NCI-H446 treated with DMSO at 0.1 percent for 48 hours (cell line): Measurements from ENCODE around the gene FGF14.

Experiments used
- DNase-seq: peaks from one replicate; lab custom pipeline; 2025; lab: John Stamatoyannopoulos, UW

The FGF14 gene

DNA sequence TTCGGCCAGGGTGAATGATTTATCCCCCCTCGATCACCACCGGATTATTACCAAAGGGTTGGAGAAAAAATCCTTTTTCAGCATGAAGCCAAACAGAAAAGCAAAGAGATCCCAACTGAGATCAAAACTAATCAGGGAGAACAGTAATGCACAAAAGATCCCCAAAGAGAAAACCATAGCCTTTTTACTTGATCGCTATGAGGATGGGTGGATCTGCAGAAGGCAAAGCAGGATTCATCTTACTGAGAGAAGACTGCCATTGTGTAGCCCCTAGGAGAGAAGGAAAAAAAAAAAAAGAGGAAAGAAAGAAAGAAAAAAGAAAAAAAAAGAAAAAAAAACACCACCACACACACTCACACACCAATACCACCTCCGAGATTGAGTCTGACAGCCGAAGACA is at the start of gene FGF14:
FGF14 (minus strand) TSS at position 283 of the 400 bp plus-strand sequence.
- DNase-seq, result no peak

DNA sequence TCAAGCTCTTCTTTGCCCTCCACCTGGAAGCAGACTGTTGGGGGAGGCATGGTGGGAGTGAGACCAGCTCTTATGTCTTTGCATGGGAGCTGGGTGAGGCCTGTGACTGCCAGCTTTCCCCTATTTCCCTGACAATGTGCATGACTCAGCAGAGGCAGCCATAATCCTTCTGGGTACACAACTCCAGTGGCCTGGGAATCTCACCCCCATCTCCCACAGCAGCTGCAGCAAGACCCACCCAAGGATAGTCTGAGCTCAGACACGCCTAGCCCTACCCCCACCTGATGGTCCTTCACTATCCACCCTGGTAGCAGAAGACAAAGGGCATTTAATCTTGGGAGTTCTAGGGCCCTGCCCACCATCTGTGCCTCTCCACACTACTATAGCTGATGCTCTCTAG is 41.4 kb upstream of the FGF14 start:
- DNase-seq, result no peak

DNA sequence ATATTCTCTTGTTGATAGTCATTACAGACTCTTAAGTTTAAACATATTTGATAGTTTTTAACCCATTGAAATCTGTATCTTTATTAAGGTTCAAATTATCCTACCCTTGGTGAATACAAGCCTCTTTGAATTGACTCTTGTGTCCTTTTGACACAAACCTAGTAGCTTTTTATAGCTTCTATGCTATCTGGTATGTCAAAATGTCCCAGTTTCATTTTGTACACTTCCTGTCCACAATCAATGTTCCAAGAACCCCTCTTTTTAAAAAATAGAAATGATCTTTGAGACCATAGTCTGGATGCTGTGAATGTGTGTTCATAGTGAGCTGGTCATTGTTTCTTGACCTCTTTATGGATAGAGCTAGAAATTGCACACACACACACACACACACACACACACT is 39.2 kb upstream of the FGF14 start:
- no peak for DNase-seq

DNA sequence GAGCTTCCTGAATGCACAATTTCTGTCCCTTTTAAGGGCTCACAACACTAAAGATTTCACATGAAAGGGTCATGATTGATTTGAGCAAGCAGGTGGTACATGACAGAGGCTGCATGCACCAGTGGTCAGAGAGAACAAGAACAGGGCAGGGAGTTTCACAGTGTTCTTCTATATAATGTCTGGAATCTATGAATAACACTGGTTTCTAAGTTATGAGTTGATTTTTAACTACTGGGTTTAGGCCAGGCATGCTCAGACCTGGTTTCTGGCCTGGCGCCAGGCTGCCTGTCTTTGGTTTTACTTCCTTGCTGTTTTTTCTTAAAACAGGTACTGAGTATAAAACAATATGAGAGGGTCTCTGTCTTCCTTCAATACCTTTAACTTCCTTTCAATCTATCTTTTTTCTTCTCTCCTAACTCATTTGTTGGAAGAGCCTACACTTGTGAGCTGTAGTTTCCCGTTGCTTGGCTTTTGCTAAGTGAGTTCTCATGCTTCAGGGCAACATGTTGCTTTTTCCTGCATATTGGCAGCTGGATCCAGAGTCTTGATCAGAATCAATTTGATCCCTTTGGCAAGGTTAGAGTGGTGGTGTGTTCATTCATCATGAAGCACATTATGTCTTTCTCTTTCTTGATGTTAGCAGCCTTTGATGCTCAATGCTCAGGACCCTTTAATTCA is 38.5 kb upstream of the FGF14 start:
- DNase-seq, result no peak

DNA sequence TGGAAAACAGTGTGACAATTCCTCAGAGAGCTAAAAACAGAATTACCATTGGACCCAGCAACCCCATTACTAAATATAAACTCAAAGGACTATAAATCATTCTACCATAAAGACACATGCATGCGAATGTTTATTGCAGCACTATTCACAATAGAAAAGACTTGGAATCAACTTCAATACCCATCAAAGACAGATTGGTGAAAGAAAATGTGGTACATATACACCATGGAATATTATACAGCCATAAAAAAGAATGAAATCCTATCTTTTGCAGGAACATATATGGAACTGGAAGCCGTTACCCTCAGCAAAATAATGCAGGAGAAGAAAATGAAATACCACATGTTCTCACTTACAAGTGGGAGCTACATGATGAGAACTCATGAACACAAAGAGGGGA is 20.8 kb upstream of the FGF14 start:
- no peak for DNase-seq

DNA sequence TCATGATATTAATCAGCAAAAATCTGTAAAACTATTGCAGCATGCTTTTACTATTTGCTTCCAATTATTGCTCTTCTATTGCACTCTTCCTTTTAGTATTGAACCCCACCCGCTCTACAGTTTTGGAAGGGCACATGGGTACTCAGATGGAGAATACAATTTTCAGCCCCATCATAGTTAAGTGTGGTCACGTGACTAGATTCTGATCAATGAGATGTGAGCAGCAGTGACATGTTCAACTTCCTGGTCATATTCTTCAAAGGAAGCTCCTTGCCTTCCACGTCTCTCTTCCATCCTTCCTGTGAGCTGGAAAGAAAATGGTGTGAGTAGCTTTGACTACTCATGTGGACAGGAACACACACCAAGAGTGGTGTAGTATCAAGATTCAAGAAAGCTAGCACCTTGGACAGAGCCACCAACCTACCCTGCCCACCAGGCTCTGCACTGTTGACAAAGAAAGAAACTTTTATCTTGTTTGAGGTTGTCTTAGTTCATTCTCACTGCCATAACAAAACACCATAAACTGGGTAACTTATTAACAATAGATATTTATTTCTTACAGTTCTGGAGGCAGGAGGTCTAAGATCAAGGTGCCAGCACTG is 3.8 kb upstream of the FGF14 start:
- DNase-seq, result no peak

DNA sequence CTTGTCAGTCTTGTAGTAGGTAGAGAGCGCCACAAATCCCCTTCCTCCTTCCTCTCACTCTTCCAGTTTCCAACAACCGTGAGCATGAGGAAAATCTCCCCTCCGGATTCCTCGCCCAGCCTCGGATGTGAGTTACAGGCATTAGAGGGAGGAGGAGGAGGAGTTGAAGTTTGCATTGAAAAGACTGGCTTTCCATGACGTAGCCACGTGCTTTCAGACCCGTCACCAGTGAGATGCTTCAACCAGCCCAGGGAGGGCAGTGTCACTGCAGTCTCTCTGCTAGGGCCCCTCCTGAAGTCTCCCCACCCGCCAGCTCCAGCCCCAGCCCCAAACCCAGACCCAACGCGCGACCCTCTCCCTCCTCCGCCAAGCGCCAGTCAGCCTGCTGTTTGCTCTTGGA is 442 bp upstream of the FGF14 start:
- no peak for DNase-seq

DNA sequence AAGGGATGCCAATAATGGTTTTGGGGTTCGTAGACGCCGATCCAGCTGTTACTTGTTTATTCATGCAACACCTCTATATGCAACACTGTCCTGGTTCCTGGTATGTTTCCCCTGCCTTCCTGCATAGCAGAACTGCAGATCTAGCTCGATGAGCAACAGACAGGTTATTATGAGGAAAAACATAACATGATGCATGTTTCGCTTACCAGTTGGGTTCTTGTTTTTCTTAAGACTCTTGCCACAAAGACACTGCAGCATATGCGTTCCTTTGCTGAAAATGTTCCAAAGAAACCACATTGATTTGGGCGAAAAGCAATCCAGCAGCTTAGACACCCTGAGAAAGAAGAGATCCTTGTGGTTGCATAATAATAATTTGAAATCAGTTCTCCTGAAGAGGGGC is 583 bp downstream of the FGF14 start:
- no peak for DNase-seq

DNA sequence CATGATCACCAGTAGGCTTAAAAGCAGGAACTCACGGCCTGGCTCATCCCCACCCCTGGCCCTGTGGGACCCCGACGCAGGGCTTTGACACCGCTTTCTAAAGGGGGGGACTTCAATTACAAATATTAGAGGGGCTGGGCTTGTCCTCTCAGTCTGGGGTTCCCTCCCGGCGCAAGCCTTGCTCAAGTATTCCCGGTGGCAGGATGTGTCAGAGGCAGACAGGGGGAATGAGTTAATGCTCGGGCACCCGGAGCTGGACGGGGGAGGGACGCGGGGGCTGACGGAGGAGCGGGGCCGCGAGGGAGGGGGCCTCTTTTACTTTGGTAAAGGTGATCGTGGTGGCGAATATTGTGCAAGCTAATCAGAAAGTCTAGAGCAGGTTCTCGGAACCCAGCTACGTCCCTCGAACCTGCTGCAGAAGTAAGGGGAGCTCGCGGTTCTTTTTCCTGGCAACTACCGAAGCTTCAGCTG is 1.1 kb downstream of the FGF14 start:
- no peak for DNase-seq

DNA sequence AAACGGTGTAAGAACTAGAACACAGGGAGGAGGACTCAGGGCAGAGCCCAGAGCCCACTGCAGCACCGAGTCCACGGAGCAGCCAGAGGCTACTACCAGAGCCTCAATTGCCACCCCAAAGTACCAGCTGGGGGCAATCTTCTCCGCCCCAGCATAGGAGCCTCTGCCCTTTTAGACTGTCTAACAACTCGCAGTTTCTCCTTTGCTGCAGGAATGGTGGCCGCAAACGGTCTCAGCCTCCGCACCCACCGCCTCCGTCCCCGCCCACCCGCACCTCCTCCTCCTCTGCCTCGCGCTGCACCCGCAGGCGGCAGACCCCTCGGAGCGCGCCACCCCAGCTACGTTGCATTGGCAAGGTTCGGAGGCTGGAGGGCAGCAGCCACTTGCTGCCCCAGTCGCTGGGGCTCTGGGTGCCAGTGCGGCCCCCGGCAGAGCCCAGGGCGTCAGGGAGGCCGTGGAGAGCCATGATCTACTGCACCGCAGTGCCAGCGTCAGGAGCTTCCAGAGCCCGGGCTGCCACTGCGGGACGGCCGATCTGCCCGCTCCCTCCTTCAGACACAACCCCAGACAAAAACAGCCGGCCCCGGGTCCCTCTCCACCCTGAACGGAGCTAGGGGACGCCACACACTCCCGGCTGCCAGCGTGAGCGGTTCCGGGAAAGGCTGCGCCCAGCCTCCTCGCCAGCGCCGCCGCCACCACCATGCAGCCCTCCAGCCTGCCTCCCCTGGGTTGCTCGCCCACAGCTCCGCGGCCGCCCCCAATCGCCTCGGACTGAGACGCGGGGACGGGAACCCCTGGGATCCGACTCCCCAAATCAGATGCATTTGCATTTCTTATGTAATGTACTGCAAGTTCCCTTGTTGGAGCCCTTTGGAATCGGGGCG is 1.8 kb downstream of the FGF14 start:
- DNase-seq, result no peak

DNA sequence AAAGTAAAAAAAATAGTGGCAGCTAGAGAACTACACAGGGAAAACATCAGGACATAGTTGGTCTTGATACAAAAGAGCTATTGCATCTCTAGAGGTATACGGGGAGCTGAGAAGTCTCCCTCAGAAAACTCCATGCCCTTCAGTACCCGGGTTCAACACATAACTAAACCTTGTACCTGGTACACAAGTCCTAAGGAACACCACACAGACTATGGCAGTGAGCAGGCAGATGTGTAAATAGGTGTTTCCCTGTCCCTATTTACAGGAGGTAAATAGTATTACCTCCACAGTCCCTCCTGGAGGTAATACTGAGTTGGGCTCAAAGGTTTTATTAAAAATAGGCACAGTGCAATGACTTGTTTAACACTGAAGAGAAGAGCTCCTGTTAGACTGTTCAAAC is 5.9 kb downstream of the FGF14 start:
- DNase-seq, result no peak

DNA sequence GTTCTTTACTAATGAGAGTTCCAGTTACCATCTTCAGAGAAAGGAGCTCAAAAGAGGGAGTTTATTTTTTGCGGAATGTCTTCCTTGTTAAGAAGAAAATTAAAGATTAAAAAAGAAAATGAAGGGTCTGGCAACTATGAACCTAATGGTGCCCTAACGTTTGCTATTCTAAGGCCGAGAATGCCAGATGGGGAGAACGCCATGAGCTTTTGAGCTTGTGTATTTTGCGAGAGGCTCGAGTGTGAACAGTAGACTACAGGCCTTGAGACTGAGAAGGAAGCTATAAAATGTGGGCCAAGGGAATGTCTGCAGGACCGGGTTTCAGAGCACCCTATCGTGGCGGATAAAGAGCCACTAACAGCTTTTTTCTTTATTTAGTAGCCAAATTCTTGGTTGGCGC is 6.7 kb downstream of the FGF14 start:
- no peak for DNase-seq

DNA sequence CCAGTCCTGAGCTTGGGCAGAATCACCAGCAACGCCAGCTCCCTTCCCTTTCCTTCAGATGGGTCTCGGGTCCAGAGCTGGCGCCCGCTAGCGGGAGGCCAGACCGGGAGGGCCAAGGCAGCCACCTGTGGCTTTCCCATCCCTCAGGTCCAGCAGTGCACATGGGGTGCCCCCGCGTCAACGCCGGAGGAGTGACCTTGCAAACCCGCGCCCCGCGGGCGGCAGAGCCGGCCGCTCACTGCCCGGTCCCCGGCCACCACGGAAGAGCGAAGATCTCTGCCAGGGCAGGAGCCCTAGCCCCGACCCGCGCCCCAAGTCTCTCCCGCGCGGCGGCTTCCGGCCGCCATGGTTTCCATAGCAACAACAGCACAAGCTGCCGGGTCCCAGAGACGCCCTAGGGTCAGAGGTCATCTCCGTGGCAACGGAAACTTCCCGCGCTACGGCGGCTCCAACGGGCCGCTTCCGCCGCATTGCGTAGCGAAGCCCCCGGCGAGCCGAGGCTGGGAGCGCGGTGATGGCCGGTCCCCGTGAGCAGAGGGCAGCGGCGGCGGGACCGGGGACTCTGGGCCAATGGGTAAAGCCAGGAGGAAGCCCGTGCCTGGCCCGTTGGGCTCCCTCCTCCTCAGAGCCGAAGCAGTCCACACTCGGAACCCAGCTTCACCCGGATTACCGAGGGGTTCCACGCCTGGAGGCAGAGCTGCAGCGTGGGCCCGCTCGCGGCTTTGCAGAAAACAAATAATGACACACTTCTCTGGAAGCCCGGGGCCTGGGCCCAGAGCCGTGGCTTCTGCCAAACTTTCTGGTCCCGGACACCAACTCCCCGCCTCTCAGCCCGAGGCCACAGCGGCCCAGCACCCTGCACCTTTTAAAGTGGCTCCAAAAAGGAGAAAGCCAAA is 7.4 kb downstream of the FGF14 start:
- DNase-seq, result peak; percentile 51

DNA sequence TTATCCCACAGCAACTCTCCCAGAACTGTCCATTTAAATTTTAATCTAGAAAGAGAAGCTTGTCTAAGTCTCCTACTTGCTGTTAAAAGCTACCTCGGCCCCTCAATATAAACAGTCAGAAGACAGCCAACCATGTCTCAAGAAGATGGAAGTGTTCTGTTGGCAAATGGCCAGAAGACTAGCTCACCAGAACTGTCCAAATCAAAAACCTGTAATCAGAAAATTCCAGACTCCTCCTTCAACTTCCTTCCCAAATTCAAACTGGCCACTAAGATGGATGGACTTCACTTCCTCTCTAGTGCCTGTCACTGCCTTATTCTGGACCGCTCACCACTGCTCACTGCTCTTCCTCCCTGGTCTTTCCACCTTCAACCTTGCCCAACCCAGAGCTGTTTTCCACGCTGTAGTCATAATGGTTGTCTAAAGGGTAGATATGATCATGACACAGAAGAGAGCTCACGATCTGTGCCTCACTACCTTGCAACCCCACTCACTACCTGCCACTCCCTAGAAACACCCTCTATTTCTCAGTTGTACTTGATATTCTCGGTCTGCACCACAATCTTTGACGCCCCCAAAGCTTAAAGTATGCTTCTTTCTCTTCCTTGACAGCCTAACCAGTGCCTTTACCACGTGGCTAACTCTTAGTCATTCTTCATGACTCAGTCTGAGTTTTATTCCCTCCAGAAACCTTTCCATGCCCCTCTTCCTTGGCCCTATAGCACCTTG is 9.2 kb downstream of the FGF14 start:
- no peak for DNase-seq

DNA sequence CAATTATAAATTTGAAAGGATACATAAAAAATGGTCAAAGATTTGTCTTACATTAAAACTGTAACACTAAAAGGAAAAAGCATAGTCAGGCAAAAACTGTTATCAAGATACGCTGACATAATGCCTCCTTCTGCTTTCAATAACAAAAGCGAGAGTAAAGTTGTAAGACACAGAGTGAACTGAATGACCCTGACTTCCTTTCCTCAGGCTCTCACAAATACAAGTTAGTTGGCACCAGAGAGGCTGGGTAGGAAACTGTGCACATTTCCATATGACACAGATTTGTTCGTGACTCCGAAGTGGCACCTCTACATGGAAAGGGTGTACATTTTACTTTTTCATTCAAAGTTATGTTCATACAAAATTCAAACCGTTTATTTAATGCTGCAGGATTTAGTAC is 15.4 kb downstream of the FGF14 start:
- no peak for DNase-seq

DNA sequence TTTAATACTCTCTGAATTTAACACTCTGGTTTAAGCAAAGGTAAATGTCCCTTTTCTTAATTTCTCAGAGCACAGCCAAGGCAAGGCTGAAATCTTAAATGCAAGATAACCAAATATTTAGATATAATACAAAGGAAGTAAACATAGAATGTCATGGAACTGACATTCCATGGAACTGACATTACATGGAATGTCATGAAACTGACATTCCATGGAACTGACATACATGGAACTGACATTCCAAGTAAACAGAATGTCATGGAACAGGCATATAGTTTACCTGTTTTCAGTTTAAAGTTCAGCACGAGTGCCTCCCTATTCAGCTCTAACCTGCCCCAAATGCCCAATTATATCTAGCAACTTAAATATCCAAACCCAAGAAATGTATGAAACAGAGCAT is 21.8 kb downstream of the FGF14 start:
- no peak for DNase-seq

DNA sequence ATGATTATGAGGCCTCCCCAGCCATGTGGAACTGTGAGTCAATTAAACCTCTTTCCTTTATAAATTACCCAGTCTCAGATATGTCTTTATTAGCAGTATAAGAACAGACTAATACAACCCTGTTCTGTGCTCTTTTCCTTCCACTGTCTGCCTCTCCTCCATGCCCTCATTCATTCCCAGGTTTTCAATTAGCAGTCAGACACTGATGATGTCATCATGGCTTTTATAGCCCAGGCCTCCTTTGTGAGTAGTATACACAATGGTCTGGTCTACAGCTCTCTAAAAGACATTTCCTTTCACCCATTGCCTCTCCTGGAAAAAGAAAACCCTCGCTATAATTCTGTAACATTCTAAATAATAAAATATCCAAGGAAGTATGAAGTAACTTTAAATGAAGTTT is 25.5 kb downstream of the FGF14 start:
- no peak for DNase-seq

DNA sequence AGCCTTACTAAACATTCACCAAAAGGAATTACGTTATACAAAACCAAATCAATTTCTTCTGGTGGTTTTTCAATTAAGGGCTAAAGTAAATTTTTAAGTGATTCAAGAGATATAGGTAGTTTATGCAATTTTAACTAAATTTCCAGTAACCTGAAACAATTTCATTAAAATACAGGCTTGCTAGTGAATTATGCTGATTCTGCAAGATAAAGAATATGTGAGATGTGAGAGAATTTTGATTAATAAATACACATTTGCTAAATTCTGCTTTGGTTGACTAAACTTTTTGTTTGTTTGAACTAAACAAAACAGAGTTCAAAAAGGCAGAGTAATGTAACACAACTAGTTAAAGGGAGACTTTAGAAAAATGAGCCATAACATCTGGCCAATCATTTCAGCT is 27.1 kb downstream of the FGF14 start:
- no peak for DNase-seq

DNA sequence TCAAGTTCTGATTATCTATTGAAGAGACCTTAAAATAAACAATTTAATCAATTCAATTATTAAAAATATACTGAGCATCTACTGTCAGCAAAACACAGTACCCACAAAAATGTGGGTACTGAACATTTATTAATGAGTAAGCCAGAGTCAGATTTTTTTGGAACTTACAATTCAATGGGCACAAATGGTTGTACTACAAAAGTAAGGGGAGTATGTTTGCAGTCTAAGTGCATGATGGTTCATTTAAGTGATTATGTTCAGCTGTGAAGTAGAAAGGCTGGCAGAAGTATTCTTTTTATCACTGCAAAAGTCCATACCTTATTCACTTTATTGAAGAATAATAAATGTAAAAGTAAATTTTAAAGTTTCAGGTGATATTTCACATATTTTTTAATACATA is 27.6 kb downstream of the FGF14 start:
- DNase-seq, result no peak

DNA sequence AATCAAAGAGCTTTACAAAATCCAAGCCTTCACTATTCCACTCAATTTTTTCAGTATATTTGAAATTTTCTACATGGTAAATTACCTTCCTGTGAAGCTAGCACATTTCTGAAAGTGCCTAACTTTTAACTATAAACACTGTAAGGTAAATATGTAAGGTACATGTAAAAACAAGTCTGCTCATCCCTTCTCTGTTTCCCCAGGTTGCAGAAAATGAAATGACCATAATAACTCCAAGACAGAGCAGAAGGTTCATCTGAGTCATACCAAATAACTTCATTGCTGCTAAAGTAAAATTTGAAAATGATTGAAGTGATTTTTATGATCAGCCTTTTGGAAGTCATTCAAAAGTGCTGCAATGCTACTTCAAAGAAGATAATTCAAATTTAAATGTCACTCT is 28.6 kb downstream of the FGF14 start:
- DNase-seq, result no peak

DNA sequence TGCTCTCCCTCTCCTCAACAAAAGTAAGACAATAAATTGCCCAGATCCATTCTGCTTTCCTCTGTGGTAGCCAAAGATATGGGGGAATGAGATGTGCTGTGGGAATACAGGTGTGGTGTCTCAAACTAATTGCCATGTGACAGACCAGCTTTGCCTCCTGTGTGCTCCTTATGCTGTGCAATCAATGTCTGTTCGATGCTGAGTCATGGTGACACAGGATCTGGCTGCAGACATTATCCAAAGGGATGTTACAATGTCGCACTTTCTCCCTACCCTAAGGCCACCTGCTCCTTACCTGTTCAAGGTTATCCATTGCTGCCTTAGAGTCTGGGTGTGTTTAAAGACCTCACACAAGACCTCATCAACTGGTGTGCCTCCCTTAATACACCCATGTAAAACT is 32.5 kb downstream of the FGF14 start:
- DNase-seq, result no peak
